SK-N-SH (cell line): Measurements from ENCODE around the gene ROM1. TPM values are rescaled to one million over a fixed set of nuclear protein-coding genes. Genes with fewer than 3 reads are reported as not detected.

Experiments used
- CTCF ChIA-PET: fragments of 300-600, 350-600 bp; formaldehyde crosslinking; extraction: SDS; loops from one replicate; lab custom pipeline; 2021; lab: Yijun Ruan, JAX
- POLR2A ChIA-PET: fragments of 350-600 bp; sonication (Branson Sonifier 250); formaldehyde crosslinking; extraction: SDS; loops from one replicate; lab custom pipeline; 2020; ENCODE audit warnings: antibody characterized with exemption, inconsistent platforms; lab: Yijun Ruan, JAX
- DNase-seq: peaks from one replicate; pipeline ENCODE4 v3.0.0; 2012
- H2AFZ ChIP-seq: fragments of 200-600 bp; sonication (generic); 2 replicates; pipeline ENCODE4 v1.8.1; 2016; ENCODE audit warnings: antibody characterized with exemption, mild to moderate bottlenecking, low read depth
- H3F3A ChIP-seq: fragments of 200-600 bp; sonication (generic); replicated peaks from 2 replicates; pipeline ENCODE3; 2016; ENCODE audit warnings: antibody characterized with exemption, mild to moderate bottlenecking; ENCODE audit not compliant: insufficient read depth
- H3K27ac ChIP-seq, 2 experiments: fragments of 200-500 bp in 1 of 2; fragments of 200-600 bp in 1 of 2; sonication (Bioruptor generic) in 1 of 2; sonication (generic), shearing (Covaris generic) in 1 of 2; 2 replicates each; pipeline versions ENCODE4 v1.5.1 to v1.6.1; 2014 to 2016; ENCODE audit warnings: low read depth in 2 of 2, inconsistent platforms in 1 of 2, low read length in 1 of 2, mild to moderate bottlenecking in 1 of 2, mixed read lengths in 1 of 2
- H3K27me3 ChIP-seq: fragments of 200-600 bp; sonication (generic), shearing (Covaris generic); 2 replicates; pipeline ENCODE4 v1.6.1; 2016; ENCODE audit warnings: mixed run types; ENCODE audit not compliant: insufficient read depth
- H3K36me3 ChIP-seq, 2 experiments: fragments of 200-500 bp in 1 of 2; fragments of 200-600 bp in 1 of 2; sonication (Bioruptor generic) in 1 of 2; sonication (generic) in 1 of 2; replicated peaks in 1 of 2; 2 replicates each; pipeline versions ENCODE3 to v1.5.1; 2014 to 2016; ENCODE audit warnings: low read length in 1 of 2, mild to moderate bottlenecking in 1 of 2; ENCODE audit not compliant: insufficient read depth in 2 of 2, control insufficient read depth in 1 of 2
- H3K4me1 ChIP-seq, 2 experiments: fragments of 200-500 bp in 1 of 2; fragments of 200-600 bp in 1 of 2; sonication (Bioruptor generic) in 1 of 2; sonication (generic), shearing (Covaris generic) in 1 of 2; 2 replicates each; pipeline versions ENCODE4 v1.5.1 to v1.6.1; 2014 to 2016; ENCODE audit warnings: low read depth in 1 of 2, low read length in 1 of 2, mixed run types in 1 of 2; ENCODE audit not compliant: insufficient read depth in 2 of 2, control insufficient read depth in 1 of 2
- H3K4me2 ChIP-seq: fragments of 200-600 bp; sonication (generic), shearing (Covaris generic); 2 replicates; pipeline ENCODE4 v1.6.1; 2017; ENCODE audit warnings: mixed run types
- H3K4me3 ChIP-seq, 2 experiments: fragments of 200-500 bp in 1 of 2; fragments of 200-600 bp in 1 of 2; sonication (Bioruptor generic) in 1 of 2; sonication (generic), shearing (Covaris generic) in 1 of 2; 2 replicates each; pipeline versions ENCODE4 v1.5.1 to v1.8.1; 2014 to 2016; ENCODE audit warnings: low read depth in 2 of 2, inconsistent platforms in 1 of 2, low read length in 1 of 2, mild to moderate bottlenecking in 1 of 2, mixed read lengths in 1 of 2, moderate library complexity in 1 of 2
- H3K79me2 ChIP-seq: fragments of 200-600 bp; sonication (generic); 2 replicates; pipeline ENCODE4 v1.8.1; 2017; ENCODE audit warnings: mild to moderate bottlenecking; ENCODE audit not compliant: insufficient read depth
- H3K9ac ChIP-seq: fragments of 200-600 bp; sonication (generic); 2 replicates; pipeline ENCODE4 v1.6.1; 2017; ENCODE audit warnings: mixed run types
- H3K9me2 ChIP-seq: fragments of 200-600 bp; sonication (generic); 2 replicates; pipeline ENCODE4 v1.6.1; 2017; ENCODE audit warnings: mixed run types
- H3K9me3 ChIP-seq: fragments of 200-600 bp; sonication (generic); 2 replicates; pipeline ENCODE4 v1.6.1; 2017; ENCODE audit warnings: mixed run types, mild to moderate bottlenecking, moderate library complexity
- H4K20me1 ChIP-seq: fragments of 200-600 bp; sonication (generic); 2 replicates; pipeline ENCODE4 v1.6.1; 2017; ENCODE audit warnings: mild to moderate bottlenecking, mixed run types; ENCODE audit not compliant: insufficient read depth
- CHD2 ChIP-seq: fragments of 150-350 bp; IDR thresholded peaks from 2 replicates; pipeline ENCODE4 v1.6.1; 2018; ENCODE audit warnings: low read length; ENCODE audit not compliant: partially characterized antibody
- IRF3 ChIP-seq: fragments of 150-350 bp; IDR thresholded peaks from 2 replicates; pipeline ENCODE4 v1.6.1; 2016; ENCODE audit warnings: mild to moderate bottlenecking, low read depth, low read length
- MAX ChIP-seq: IDR thresholded peaks from 2 replicates; pipeline ENCODE4 v1.4.0; 2012; ENCODE audit warnings: low read depth
- NFIC ChIP-seq: IDR thresholded peaks from 2 replicates; pipeline ENCODE4 v1.4.0; 2012; ENCODE audit warnings: borderline replicate concordance
- PBX3 ChIP-seq: IDR thresholded peaks from 2 replicates; pipeline ENCODE4; 2012
- REST ChIP-seq: IDR thresholded peaks from 2 replicates; pipeline ENCODE4 v1.6.1; 2012; ENCODE audit warnings: mild to moderate bottlenecking, low read depth, low read length, moderate library complexity
- ZBTB33 ChIP-seq: IDR thresholded peaks from 2 replicates; pipeline ENCODE4 v1.4.0; 2012; ENCODE audit warnings: low read depth, borderline replicate concordance
- WGBS: methylation state at CpG from one replicate; pipeline ENCODE4 v1.1.6; 2017; ENCODE audit warnings: low lambda C conversion rate; 5-methylcytosine and 5-hydroxymethylcytosine counted together
- polyA plus RNA-seq, 3 experiments: library from polyadenylated mRNA; depleted of rRNA; stranded (reverse); fragments of >200 nt; gene quantifications; 2 replicates each; pipeline ENCODE4 v1.2.3, GENCODE V29; 2012

Gene ROM1
- polyA plus RNA-seq, 1 of the 3 experiments (the other 2 are of a cell fraction), result 7.3 TPM

- no peaks in the 10 kb centered on the region for H3K9me3 ChIP-seq
- H3K36me3 ChIP-seq, result peaks cover 11 to 23% of the 10 kb centered on the region in 2 experiments
- H3K27ac ChIP-seq, result peak overlapping the region; percentile 70 to 92
- peak overlapping the region; percentile 82 for H3K4me2 ChIP-seq
- peak overlapping the region; percentile 70 for H3K9ac ChIP-seq
- WGBS, result 1% methylated on average over 22 of the region's 34 CpGs
- peaks cover 17% of the 10 kb centered on the region; the same call in 1 of the 2 replicates for H3K79me2 ChIP-seq
- peak overlapping the region; percentile 71 to 81 for H3K4me3 ChIP-seq
- peak; percentile 67 for DNase-seq
- H3K4me1 ChIP-seq, result peaks cover 4 to 24% of the 10 kb centered on the region in 2 experiments; a peak in 2 of 4 replicates
- peak overlapping the region; percentile 76 for H2AFZ ChIP-seq
- no peaks in the 10 kb centered on the region for H3K9me2 ChIP-seq
- H4K20me1 ChIP-seq, result no peaks in the 10 kb centered on the region
- CTCF ChIA-PET, result interaction anchor here (0.7 to 6.9 kb wide), 19 partner anchors 8 to 842 kb away, joined by 3 to 69 read pairs (median 5); partner anchors contain the start of genes B3GAT3, C11orf98, CSKMT and LBHD1
- peaks cover 27% of the 10 kb centered on the region for H3F3A ChIP-seq
- no peaks in the 10 kb centered on the region for H3K27me3 ChIP-seq
- TF ChIP-seq ZBTB33, result 0 out of 2 replicates have a peak, but pooled peaks have one; percentile 5
- peak; percentile 65 for TF ChIP-seq CHD2
- TF ChIP-seq NFIC, result no peak
- TF ChIP-seq MAX, result peak; percentile 32; the same call in 1 of the 2 replicates
- no peak for TF ChIP-seq REST
- TF ChIP-seq, all 33 proteins: peak for 3
- POLR2A ChIA-PET, result interaction anchor here (1.0 to 2.7 kb wide), 6 partner anchors 8 to 53 kb away, joined by 3 to 18 read pairs (median 10); partner anchors contain the start of genes B3GAT3, C11orf98, CSKMT and EEF1G
Measured at GRCh38 chr11:62611705-62612365, 1.2 kb upstream of the ROM1 start.

- Histone ChIP-seq H3F3A (peaks cover 27% of the 10 kb centered on the region), H3K9me2 (no peaks in the 10 kb centered on the region), H3K4me3 (peak overlapping the region in 1 of 2 experiments; percentile 36; a peak in 2 of 4 replicates), H3K27ac (peak overlapping the region; percentile 70 to 92), H3K27me3 (no peaks in the 10 kb centered on the region), H3K9ac (no peak overlapping the region), H3K79me2 (peaks cover 18% of the 10 kb centered on the region; the same call in 1 of the 2 replicates), H3K9me3 (no peaks in the 10 kb centered on the region), H3K4me2 (peak overlapping the region; percentile 82; the same call in 1 of the 2 replicates), H2AFZ (no peak overlapping the region), H3K4me1 (peaks cover 4 to 24% of the 10 kb centered on the region in 2 experiments; a peak in 2 of 4 replicates), H4K20me1 (no peaks in the 10 kb centered on the region), H3K36me3 (peaks cover 15 to 20% of the 10 kb centered on the region in 2 experiments)
- ChIA-PET POLR2A (interaction anchor here (1.1 to 2.7 kb wide), 6 partner anchors 8 to 59 kb away, joined by 4 to 17 read pairs (median 6); partner anchors contain the start of genes B3GAT3, C11orf98, CSKMT and LBHD1), CTCF (interaction anchor here (0.6 to 6.9 kb wide), 11 partner anchors 8 to 218 kb away, joined by 3 to 69 read pairs (median 6); partner anchors contain the start of genes B3GAT3, MTA2 and TUT1)
- no peak for DNase-seq
- TF ChIP-seq PBX3, result 0 out of 2 replicates have a peak, but pooled peaks have one; percentile 0
- TF ChIP-seq IRF3, result no peak
- WGBS, result 54% methylated on average over 5 of the region's 15 CpGs
Measured at GRCh38 chr11:62613291-62613778, 278 bp downstream of the ROM1 start.
